IPS-20b (cell line): ENCODE data around the gene NCAPD2.

Source experiments
- H3K27ac ChIP-seq: one replicate; pipeline ENCODE4 v1.5.1; 2013; ENCODE audit warnings: low read length
- H3K27me3 ChIP-seq: 2 replicates; pipeline ENCODE4 v1.6.1; 2013; ENCODE audit warnings: mild to moderate bottlenecking, low read length, inconsistent platforms; ENCODE audit not compliant: insufficient read depth
- H3K36me3 ChIP-seq: 2 replicates; pipeline ENCODE4 v1.6.1; 2013; ENCODE audit warnings: low read depth, mild to moderate bottlenecking, inconsistent platforms, low read length, moderate library complexity; ENCODE audit not compliant: insufficient read depth
- H3K4me1 ChIP-seq: 2 replicates; pipeline ENCODE4 v1.6.1; 2013; ENCODE audit warnings: mild to moderate bottlenecking, control low read depth, inconsistent platforms, low read length, moderate library complexity; ENCODE audit not compliant: insufficient read depth
- H3K4me3 ChIP-seq: 2 replicates; pipeline ENCODE4 v1.5.1; 2013; ENCODE audit warnings: mild to moderate bottlenecking, low read length, inconsistent platforms
- H3K9ac ChIP-seq: 2 replicates; pipeline ENCODE4 v1.6.1; 2013; ENCODE audit warnings: low read depth, mild to moderate bottlenecking, inconsistent platforms, low read length, moderate library complexity
- H3K9me3 ChIP-seq: 2 replicates; pipeline ENCODE4 v1.6.1; 2013; ENCODE audit warnings: mild to moderate bottlenecking, low read depth, low read length, inconsistent platforms; ENCODE audit not compliant: insufficient read depth

NCAPD2 gene

GRCh38 chr12:6574576-6575295, 80.8 kb downstream of the NCAPD2 start:
- Histone ChIP-seq H3K4me1 (no peaks in the 10 kb centered on the region), H3K36me3 (peaks cover 95% of the 10 kb centered on the region), H3K27me3 (no peaks in the 10 kb centered on the region), H3K4me3 (no peak overlapping the region), H3K9me3 (no peaks in the 10 kb centered on the region), H3K9ac (no peak overlapping the region), H3K27ac (no peak overlapping the region)

- no peaks in the 10 kb centered on the region for H3K4me1 ChIP-seq
- no peak overlapping the region for H3K9ac ChIP-seq
- no peaks in the 10 kb centered on the region for H3K9me3 ChIP-seq
- H3K27me3 ChIP-seq: no peaks in the 10 kb centered on the region
- no peak overlapping the region for H3K4me3 ChIP-seq
- peaks cover 94% of the 10 kb centered on the region for H3K36me3 ChIP-seq
- no peak overlapping the region for H3K27ac ChIP-seq
Observed at GRCh38 chr12:6575648-6576047, 81.7 kb downstream of the NCAPD2 start.
